SK-N-SH treated with all-trans-retinoic acid at 6 μM for 48 hours (cell line): ENCODE data around the gene UHRF1.

Source experiments
- ATAC-seq: fragments of 200-7000 bp; cut with Tn5 transposase; 3 replicates; pipeline ENCODE4 v1.9.1; 2020; ENCODE audit warnings: mild to moderate bottlenecking, moderate library complexity
- ARNTL ChIP-seq: fragments of 450-650 bp; formaldehyde crosslinking; IDR thresholded peaks from 2 replicates; pipeline ENCODE4 v1.5.0; 2020; ENCODE audit warnings: low read depth, mild to moderate bottlenecking, moderate library complexity, borderline replicate concordance
- BACH2 ChIP-seq: fragments of 250-450 bp; sonication (Bioruptor Pico); IDR thresholded peaks from 2 replicates; pipeline ENCODE4 v1.9.0; 2021; ENCODE audit warnings: mild to moderate bottlenecking, borderline replicate concordance
- CREB5 ChIP-seq: fragments of 250-450 bp; sonication (Bioruptor Pico); IDR thresholded peaks from 2 replicates; pipeline ENCODE4 v1.5.1; 2020; ENCODE audit warnings: low read depth, mild to moderate bottlenecking, moderate library complexity
- CSDC2 ChIP-seq: fragments of 250-450 bp; sonication (Bioruptor Pico); IDR thresholded peaks from 2 replicates; pipeline ENCODE4 v1.5.0; 2020; ENCODE audit warnings: mild to moderate bottlenecking, moderate library complexity
- ESRRG ChIP-seq: fragments of 250-450 bp; sonication (Bioruptor Pico); IDR thresholded peaks from 2 replicates; pipeline ENCODE4 v1.6.1; 2021; ENCODE audit warnings: mild to moderate bottlenecking
- GLIS3 ChIP-seq: fragments of 250-450 bp; sonication (Bioruptor Pico); IDR thresholded peaks from 2 replicates; pipeline ENCODE4 v1.5.0; 2020; ENCODE audit warnings: mild to moderate bottlenecking, moderate library complexity
- ISL1 ChIP-seq: fragments of 250-450 bp; sonication (Bioruptor Pico); IDR thresholded peaks from 2 replicates; pipeline ENCODE4 v2.1.2; 2022; ENCODE audit warnings: mild to moderate bottlenecking, moderate library complexity
- OSR1 ChIP-seq: fragments of 250-450 bp; sonication (Bioruptor Pico); IDR thresholded peaks from 2 replicates; pipeline ENCODE4 v1.8.0; 2022; ENCODE audit warnings: moderate library complexity, mild to moderate bottlenecking, inconsistent platforms
- PPARA ChIP-seq: fragments of 250-450 bp; sonication (Bioruptor Pico); IDR thresholded peaks from 2 replicates; pipeline ENCODE4 v1.5.0; 2020; ENCODE audit warnings: mild to moderate bottlenecking, borderline replicate concordance
- RARB ChIP-seq: fragments of 250-450 bp; sonication (Bioruptor Pico); IDR thresholded peaks from 2 replicates; pipeline ENCODE4 v1.8.0; 2021; ENCODE audit warnings: mild to moderate bottlenecking, moderate library complexity
- SNAI2 ChIP-seq: fragments of 250-450 bp; sonication (Bioruptor Pico); IDR thresholded peaks from 2 replicates; pipeline ENCODE4 v1.5.0; 2020; ENCODE audit warnings: mild to moderate bottlenecking, moderate library complexity
- TCF4 ChIP-seq: fragments of 250-450 bp; sonication (Bioruptor Pico); IDR thresholded peaks from 2 replicates; pipeline ENCODE4 v1.8.0; 2021; ENCODE audit warnings: mild to moderate bottlenecking, moderate library complexity, borderline replicate concordance
- TOX ChIP-seq: fragments of 250-450 bp; sonication (Bioruptor Pico); IDR thresholded peaks from 2 replicates; pipeline ENCODE4 v1.8.0; 2021; ENCODE audit warnings: mild to moderate bottlenecking, moderate library complexity, borderline replicate concordance
- TSHZ2 ChIP-seq: fragments of 250-450 bp; sonication (Bioruptor Pico); IDR thresholded peaks from 2 replicates; pipeline ENCODE4 v1.5.0; 2020; ENCODE audit warnings: mild to moderate bottlenecking, moderate library complexity
- ZC3H10 ChIP-seq: fragments of 250-450 bp; sonication (Bioruptor Pico); IDR thresholded peaks from 2 replicates; pipeline ENCODE4 v1.5.1; 2021; ENCODE audit warnings: mild to moderate bottlenecking, moderate library complexity
- ZFP3 ChIP-seq: fragments of 250-450 bp; sonication (Bioruptor Pico); IDR thresholded peaks from 2 replicates; pipeline ENCODE4 v1.5.0; 2020; ENCODE audit warnings: mild to moderate bottlenecking, moderate library complexity
- ZFP30 ChIP-seq: fragments of 450-650 bp; formaldehyde crosslinking; IDR thresholded peaks from 2 replicates; pipeline ENCODE4 v1.5.0; 2022; ENCODE audit warnings: mild to moderate bottlenecking, moderate library complexity
- ZNF565 ChIP-seq: fragments of 450-650 bp; formaldehyde crosslinking; conservative IDR thresholded peaks from 2 replicates; pipeline ENCODE4 v1.5.0; 2020; ENCODE audit warnings: low read depth, mild to moderate bottlenecking, moderate library complexity
- ZNF70 ChIP-seq: fragments of 450-650 bp; formaldehyde crosslinking; IDR thresholded peaks from 2 replicates; pipeline ENCODE4 v1.5.0; 2020; ENCODE audit warnings: mild to moderate bottlenecking, moderate library complexity
- ZNF8 ChIP-seq: fragments of 450-650 bp; formaldehyde crosslinking; IDR thresholded peaks from 2 replicates; pipeline ENCODE4 v1.5.0; 2020; ENCODE audit warnings: mild to moderate bottlenecking, moderate library complexity
- TF ChIP-seq, protein P1 (sequence below): fragments of 250-450 bp; sonication (Bioruptor Pico); IDR thresholded peaks from 2 replicates; pipeline ENCODE4 v1.8.0; 2020; ENCODE audit warnings: mild to moderate bottlenecking, moderate library complexity, borderline replicate concordance
- TF ChIP-seq, protein P2 (sequence below): fragments of 250-450 bp; sonication (Bioruptor Pico); IDR thresholded peaks from 2 replicates; pipeline ENCODE4 v1.5.1; 2021; ENCODE audit warnings: mild to moderate bottlenecking, moderate library complexity
- TF ChIP-seq, protein P3 (sequence below): fragments of 250-450 bp; sonication (Bioruptor Pico); IDR thresholded peaks from 2 replicates; pipeline ENCODE4 v1.8.0; 2021; ENCODE audit warnings: low read depth, mild to moderate bottlenecking, moderate library complexity, borderline replicate concordance

Gene UHRF1

DNA sequence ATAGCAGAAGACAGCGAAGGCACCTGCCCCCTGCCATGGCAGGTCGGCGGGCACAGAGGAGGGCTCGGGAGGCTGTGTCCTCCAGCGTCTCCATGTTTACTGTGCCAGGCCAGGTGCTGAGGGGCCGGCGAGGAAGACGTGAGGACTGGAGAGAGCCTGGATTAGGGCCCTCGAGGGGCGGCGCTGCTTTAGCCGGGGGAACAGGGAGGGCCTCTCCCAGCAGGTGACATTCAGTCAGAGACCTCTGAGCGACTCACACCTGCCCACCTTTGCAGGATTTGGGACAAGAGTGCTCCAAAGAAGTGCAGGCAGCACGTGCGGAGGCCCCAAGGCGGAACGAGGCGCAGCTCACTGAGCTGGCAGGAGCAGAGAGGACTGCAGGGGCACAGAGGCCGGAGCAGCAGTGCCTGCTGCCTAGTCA, 77.2 kb downstream of the UHRF1 start (continued):
- TF ChIP-seq, protein P1, sequence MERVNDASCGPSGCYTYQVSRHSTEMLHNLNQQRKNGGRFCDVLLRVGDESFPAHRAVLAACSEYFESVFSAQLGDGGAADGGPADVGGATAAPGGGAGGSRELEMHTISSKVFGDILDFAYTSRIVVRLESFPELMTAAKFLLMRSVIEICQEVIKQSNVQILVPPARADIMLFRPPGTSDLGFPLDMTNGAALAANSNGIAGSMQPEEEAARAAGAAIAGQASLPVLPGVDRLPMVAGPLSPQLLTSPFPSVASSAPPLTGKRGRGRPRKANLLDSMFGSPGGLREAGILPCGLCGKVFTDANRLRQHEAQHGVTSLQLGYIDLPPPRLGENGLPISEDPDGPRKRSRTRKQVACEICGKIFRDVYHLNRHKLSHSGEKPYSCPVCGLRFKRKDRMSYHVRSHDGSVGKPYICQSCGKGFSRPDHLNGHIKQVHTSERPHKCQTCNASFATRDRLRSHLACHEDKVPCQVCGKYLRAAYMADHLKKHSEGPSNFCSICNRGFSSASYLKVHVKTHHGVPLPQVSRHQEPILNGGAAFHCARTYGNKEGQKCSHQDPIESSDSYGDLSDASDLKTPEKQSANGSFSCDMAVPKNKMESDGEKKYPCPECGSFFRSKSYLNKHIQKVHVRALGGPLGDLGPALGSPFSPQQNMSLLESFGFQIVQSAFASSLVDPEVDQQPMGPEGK (CRISPR knock-in tag), result no peak

DNA sequence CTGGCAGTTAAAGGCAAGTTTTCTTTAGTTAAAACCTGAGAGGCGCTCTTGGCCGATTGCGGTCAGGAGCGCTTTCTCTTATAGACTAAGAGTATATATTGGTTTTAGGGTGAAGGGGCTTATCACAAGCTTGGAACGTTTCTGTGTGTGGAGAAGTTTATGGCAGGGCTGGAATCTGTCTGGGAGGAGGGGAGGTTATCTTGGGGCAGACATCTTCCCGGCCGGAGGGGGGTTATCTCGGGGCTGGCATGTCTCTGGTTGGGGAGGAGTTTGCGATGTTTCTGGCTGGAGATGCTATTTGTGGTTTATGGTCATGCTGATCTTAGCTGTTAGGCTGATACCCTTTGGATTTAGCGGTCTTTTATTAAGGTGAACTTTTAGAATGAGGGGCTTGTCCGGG, 78.0 kb downstream of the UHRF1 start:
- peak; percentile 31; the same call in 2 of the 3 replicates for ATAC-seq
- TF ChIP-seq CREB5 (no peak), ISL1 (CRISPR knock-in tag) (no peak), ZFP3 (CRISPR knock-in tag) (no peak), TCF4 (CRISPR knock-in tag) (no peak), CSDC2 (no peak), RARB (CRISPR knock-in tag) (no peak), SNAI2 (CRISPR knock-in tag) (no peak), GLIS3 (CRISPR knock-in tag) (no peak), OSR1 (CRISPR knock-in tag) (no peak), ESRRG (CRISPR knock-in tag) (no peak), PPARA (CRISPR knock-in tag) (no peak), ZC3H10 (CRISPR knock-in tag) (no peak), BACH2 (CRISPR knock-in tag) (no peak), TOX (CRISPR knock-in tag) (no peak), ZNF565 (CRISPR knock-in tag) (no peak), ZFP30 (CRISPR knock-in tag) (no peak), ZNF70 (CRISPR knock-in tag) (no peak), ZNF8 (CRISPR knock-in tag) (no peak)
- TF ChIP-seq, protein P1 (CRISPR knock-in tag), result no peak
- TF ChIP-seq, protein P2, sequence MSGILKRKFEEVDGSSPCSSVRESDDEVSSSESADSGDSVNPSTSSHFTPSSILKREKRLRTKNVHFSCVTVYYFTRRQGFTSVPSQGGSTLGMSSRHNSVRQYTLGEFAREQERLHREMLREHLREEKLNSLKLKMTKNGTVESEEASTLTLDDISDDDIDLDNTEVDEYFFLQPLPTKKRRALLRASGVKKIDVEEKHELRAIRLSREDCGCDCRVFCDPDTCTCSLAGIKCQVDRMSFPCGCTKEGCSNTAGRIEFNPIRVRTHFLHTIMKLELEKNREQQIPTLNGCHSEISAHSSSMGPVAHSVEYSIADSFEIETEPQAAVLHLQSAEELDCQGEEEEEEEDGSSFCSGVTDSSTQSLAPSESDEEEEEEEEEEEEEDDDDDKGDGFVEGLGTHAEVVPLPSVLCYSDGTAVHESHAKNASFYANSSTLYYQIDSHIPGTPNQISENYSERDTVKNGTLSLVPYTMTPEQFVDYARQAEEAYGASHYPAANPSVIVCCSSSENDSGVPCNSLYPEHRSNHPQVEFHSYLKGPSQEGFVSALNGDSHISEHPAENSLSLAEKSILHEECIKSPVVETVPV (CRISPR knock-in tag), result no peak
- TF ChIP-seq, all 23 proteins: peak for 0

DNA sequence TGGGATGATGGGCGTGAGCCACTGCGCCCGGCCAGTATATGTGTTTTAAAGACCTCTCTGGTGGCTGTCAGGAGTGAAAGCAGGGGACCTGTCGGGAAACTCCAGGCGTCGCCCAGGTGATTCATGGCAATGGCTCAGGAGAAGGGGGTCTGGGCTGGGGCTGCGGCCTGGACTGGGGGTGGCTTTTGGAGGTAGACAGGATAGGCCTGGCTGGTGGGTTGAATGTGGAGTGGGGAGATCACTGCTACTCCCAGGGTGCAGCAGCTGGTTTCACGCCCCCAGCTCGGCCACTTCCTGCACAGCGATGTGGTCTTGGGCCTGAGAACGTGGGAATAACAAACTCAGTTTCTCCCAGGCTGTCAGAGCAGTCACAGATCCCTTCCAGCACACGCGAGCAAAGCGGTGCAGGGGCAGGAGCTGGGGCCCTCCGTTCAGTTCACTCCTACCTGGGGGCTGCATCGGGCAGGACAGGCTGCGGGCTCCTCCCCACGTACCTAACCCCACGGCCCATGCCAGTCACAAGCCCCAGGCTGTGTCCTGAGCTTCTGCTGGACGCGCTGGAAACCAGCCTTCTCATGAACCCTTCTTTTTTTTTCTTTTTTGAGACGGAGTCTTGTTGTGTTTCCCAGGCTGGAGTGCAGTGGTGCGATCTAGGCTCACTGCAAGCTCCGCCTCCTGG, 78.5 kb downstream of the UHRF1 start:
- no peak; the same call in 2 of the 3 replicates for ATAC-seq
- TF ChIP-seq TOX (CRISPR knock-in tag) (no peak), OSR1 (CRISPR knock-in tag) (no peak), RARB (CRISPR knock-in tag) (no peak), ZFP30 (CRISPR knock-in tag) (no peak), BACH2 (CRISPR knock-in tag) (no peak), TCF4 (CRISPR knock-in tag) (no peak), ZNF70 (CRISPR knock-in tag) (no peak), TSHZ2 (no peak), ARNTL (CRISPR knock-in tag) (no peak), GLIS3 (CRISPR knock-in tag) (no peak), CREB5 (no peak)
- TF ChIP-seq, protein P3, sequence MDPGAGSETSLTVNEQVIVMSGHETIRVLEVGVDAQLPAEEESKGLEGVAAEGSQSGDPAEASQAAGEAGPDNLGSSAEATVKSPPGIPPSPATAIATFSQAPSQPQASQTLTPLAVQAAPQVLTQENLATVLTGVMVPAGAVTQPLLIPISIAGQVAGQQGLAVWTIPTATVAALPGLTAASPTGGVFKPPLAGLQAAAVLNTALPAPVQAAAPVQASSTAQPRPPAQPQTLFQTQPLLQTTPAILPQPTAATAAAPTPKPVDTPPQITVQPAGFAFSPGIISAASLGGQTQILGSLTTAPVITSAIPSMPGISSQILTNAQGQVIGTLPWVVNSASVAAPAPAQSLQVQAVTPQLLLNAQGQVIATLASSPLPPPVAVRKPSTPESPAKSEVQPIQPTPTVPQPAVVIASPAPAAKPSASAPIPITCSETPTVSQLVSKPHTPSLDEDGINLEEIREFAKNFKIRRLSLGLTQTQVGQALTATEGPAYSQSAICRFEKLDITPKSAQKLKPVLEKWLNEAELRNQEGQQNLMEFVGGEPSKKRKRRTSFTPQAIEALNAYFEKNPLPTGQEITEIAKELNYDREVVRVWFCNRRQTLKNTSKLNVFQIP (CRISPR knock-in tag), result no peak
- TF ChIP-seq, protein P1 (CRISPR knock-in tag), result no peak
